GM23338 (cell line): ENCODE data around the gene SLX9. TPM values are rescaled to one million over a fixed set of nuclear protein-coding genes. Genes with fewer than 3 reads are reported as not detected.

ENCODE experiments used
- ATAC-seq: fragments of 200-7000 bp; cut with Tn5 transposase; 3 replicates; pipeline ENCODE4 v1.9.1; 2020
- DNase-seq: peaks from one replicate; pipeline ENCODE4 v3.0.0-alpha.2; 2015; ENCODE audit warnings: low spot score
- H2AFZ ChIP-seq: fragments of 200-600 bp; sonication (generic); 2 replicates; pipeline ENCODE4 v1.8.0; 2016; ENCODE audit warnings: antibody characterized with exemption, mild to moderate bottlenecking, moderate library complexity
- H3F3A ChIP-seq: fragments of 200-600 bp; sonication (generic); replicated peaks from 2 replicates; pipeline ENCODE4 v1.8.0; 2017; ENCODE audit warnings: antibody characterized with exemption, mixed run types, low read depth
- H3K27ac ChIP-seq: fragments of 200-600 bp; sonication (generic); 2 replicates; pipeline ENCODE4 v1.6.1; 2016; ENCODE audit warnings: low read depth
- H3K27me3 ChIP-seq: fragments of 200-600 bp; sonication (generic); 2 replicates; pipeline ENCODE4 v1.8.0; 2016; ENCODE audit warnings: mild to moderate bottlenecking, mixed run types, moderate library complexity; ENCODE audit not compliant: insufficient read depth
- H3K36me3 ChIP-seq: fragments of 200-600 bp; sonication (generic); 2 replicates; pipeline ENCODE4 v1.8.0; 2016; ENCODE audit warnings: mild to moderate bottlenecking; ENCODE audit not compliant: insufficient read depth
- H3K4me1 ChIP-seq: fragments of 200-600 bp; sonication (generic); 2 replicates; pipeline ENCODE4 v1.8.0; 2016; ENCODE audit warnings: mild to moderate bottlenecking, moderate library complexity; ENCODE audit not compliant: insufficient read depth
- H3K4me2 ChIP-seq: fragments of 200-600 bp; sonication (generic); 2 replicates; pipeline ENCODE4 v1.7.1; 2017; ENCODE audit warnings: mixed run types
- H3K4me3 ChIP-seq: fragments of 200-600 bp; sonication (generic); 2 replicates; pipeline ENCODE4 v1.6.1; 2016; ENCODE audit warnings: mixed run types
- H3K79me2 ChIP-seq: fragments of 200-600 bp; sonication (generic); replicated peaks from 2 replicates; pipeline ENCODE4 v1.8.0; 2017; ENCODE audit warnings: mild to moderate bottlenecking; ENCODE audit not compliant: insufficient read depth
- H3K9me2 ChIP-seq: fragments of 200-600 bp; sonication (generic); 2 replicates; pipeline ENCODE4 v1.8.0; 2017; ENCODE audit not compliant: insufficient read depth
- H4K20me1 ChIP-seq: fragments of 200-600 bp; sonication (generic); replicated peaks from 2 replicates; pipeline ENCODE4 v1.8.0; 2017; ENCODE audit warnings: mild to moderate bottlenecking; ENCODE audit not compliant: insufficient read depth
- H3K27ac Mint-ChIP-seq: 2 replicates; pipeline ENCODE4 v1.8.0; 2020; ENCODE audit warnings: inconsistent platforms, mild to moderate bottlenecking, moderate library complexity, mixed read lengths
- H3K27me3 Mint-ChIP-seq: 3 replicates; pipeline ENCODE4 v1.8.0; 2022; ENCODE audit warnings: low read depth, mild to moderate bottlenecking, moderate library complexity, mixed read lengths, inconsistent platforms; ENCODE audit not compliant: insufficient read depth, poor library complexity
- H3K36me3 Mint-ChIP-seq: 3 replicates; pipeline ENCODE4 v1.8.0; 2021; ENCODE audit warnings: low read depth, mild to moderate bottlenecking, inconsistent platforms, moderate library complexity, mixed read lengths
- H3K4me1 Mint-ChIP-seq: 3 replicates; pipeline ENCODE4 v1.8.0; 2020; ENCODE audit warnings: mild to moderate bottlenecking, inconsistent platforms, mixed read lengths
- H3K4me3 Mint-ChIP-seq: 3 replicates; pipeline ENCODE4 v1.8.0; 2021; ENCODE audit warnings: moderate library complexity, mild to moderate bottlenecking, inconsistent platforms, mixed read lengths
- H3K9me3 Mint-ChIP-seq: 3 replicates; pipeline ENCODE4 v1.8.0; 2020; ENCODE audit warnings: moderate library complexity, mild to moderate bottlenecking, inconsistent platforms, mixed read lengths
- CTCF ChIP-seq, 2 experiments: fragments of 200-600 bp in 1 of 2; sonication (generic) in 1 of 2; conservative IDR thresholded peaks; 2 replicates each; pipeline versions ENCODE4 v1.5.1 to v1.6.1; 2016 to 2017; ENCODE audit warnings: antibody characterized with exemption in 2 of 2, low read depth in 2 of 2, mild to moderate bottlenecking in 2 of 2, moderate library complexity in 1 of 2
- ETS1 ChIP-seq: IDR thresholded peaks from 2 replicates; pipeline ENCODE4 v1.6.1; 2016; ENCODE audit warnings: antibody characterized with exemption
- EZH2 ChIP-seq: fragments of 200-600 bp; sonication (generic); IDR thresholded peaks from one replicate; pipeline ENCODE4 v1.8.0; 2017; ENCODE audit warnings: antibody characterized with exemption, mild to moderate bottlenecking, low read depth; ENCODE audit not compliant: unreplicated experiment
- EZH2phosphoT487 ChIP-seq: fragments of 200-600 bp; sonication (generic); IDR thresholded peaks from one replicate; pipeline ENCODE4 v1.8.1; 2018; ENCODE audit warnings: antibody characterized with exemption; ENCODE audit not compliant: unreplicated experiment
- JUNB ChIP-seq: IDR thresholded peaks from one replicate; pipeline ENCODE4 v1.6.1; 2016; ENCODE audit warnings: antibody characterized with exemption; ENCODE audit not compliant: unreplicated experiment
- NANOG ChIP-seq: IDR thresholded peaks from 2 replicates; pipeline ENCODE4 v1.6.1; 2016; ENCODE audit warnings: antibody characterized with exemption, borderline replicate concordance
- REST ChIP-seq: IDR thresholded peaks from one replicate; pipeline ENCODE4 v1.6.1; 2018; ENCODE audit warnings: antibody characterized with exemption; ENCODE audit not compliant: unreplicated experiment
- ZNF114 ChIP-seq: fragments of 250-450 bp; sonication (Bioruptor Pico); IDR thresholded peaks from 2 replicates; pipeline ENCODE4 v1.5.0; 2020; ENCODE audit warnings: mild to moderate bottlenecking, moderate library complexity
- polyA plus RNA-seq: library from polyadenylated mRNA; unstranded; fragments of >200 nt; fragmentation: Nextera tagmentation; extraction: Ambion mirVana; gene quantifications from 2 replicates; pipeline ENCODE4 v1.2.1, GENCODE V29; 2016
- total RNA-seq: library from RNA; depleted of rRNA; stranded (reverse); fragments of >200 nt; shearing (Covaris generic); gene quantifications from 2 replicates; pipeline ENCODE4 v1.2.3, GENCODE V29; 2014
- TF ChIP-seq, protein P1 (sequence below): fragments of 250-450 bp; sonication (Bioruptor Pico); IDR thresholded peaks from 2 replicates; pipeline ENCODE4 v1.5.0; 2020; ENCODE audit warnings: mild to moderate bottlenecking, moderate library complexity

SLX9 gene
- total and polyA plus RNA-seq, 2 experiments from 2014 or later, result 41.5 to 46.9 TPM

GRCh38 chr21:44949779-44950198, 10.0 kb downstream of the SLX9 start:
- H3K27me3 ChIP-seq, result no peaks in the 10 kb centered on the region
- DNase-seq (peak; percentile 94), ATAC-seq (peak; percentile 96)
- H3K4me1 ChIP-seq, result no peaks in the 10 kb centered on the region
- no peak for TF ChIP-seq NANOG
- TF ChIP-seq EZH2phosphoT487, result no peak
- TF ChIP-seq CTCF (conservative IDR thresholded peaks at IDR 0.05; ENCODE audit: low read depth in 2 of 2), result peak; percentile 88 to 98
- H3K9me3 Mint-ChIP-seq, result no peaks in the 10 kb centered on the region
- H4K20me1 ChIP-seq, result peaks cover 31% of the 10 kb centered on the region
- H3K27ac Mint-ChIP-seq, result no peak overlapping the region; the same call in 1 of the 2 replicates
- H3K4me3 Mint-ChIP-seq, result no peak overlapping the region
- no peak overlapping the region for H3K4me2 ChIP-seq
- peaks cover 77% of the 10 kb centered on the region for H3K79me2 ChIP-seq
- H3K4me1 Mint-ChIP-seq, result peaks cover 4% of the 10 kb centered on the region
- H3K36me3 ChIP-seq, result no peaks in the 10 kb centered on the region; the same call in 1 of the 2 replicates
- H3K27ac ChIP-seq, result no peak overlapping the region
- peaks cover 32% of the 10 kb centered on the region for H3K36me3 Mint-ChIP-seq
- no peak overlapping the region for H2AFZ ChIP-seq
- H3K27me3 Mint-ChIP-seq, result peaks cover 12% of the 10 kb centered on the region
- no peaks in the 10 kb centered on the region for H3F3A ChIP-seq
- H3K9me2 ChIP-seq, result no peaks in the 10 kb centered on the region
- no peak overlapping the region for H3K4me3 ChIP-seq

- Mint-ChIP-seq H3K4me1 (peaks cover 4% of the 10 kb centered on the region), H3K27ac (no peak overlapping the region), H3K27me3 (peaks cover 14% of the 10 kb centered on the region), H3K36me3 (peaks cover 28% of the 10 kb centered on the region), H3K4me3 (no peak overlapping the region), H3K9me3 (no peaks in the 10 kb centered on the region)
- Histone ChIP-seq H3K36me3 (no peaks in the 10 kb centered on the region; the same call in 1 of the 2 replicates), H3K79me2 (peaks cover 77% of the 10 kb centered on the region), H3F3A (no peaks in the 10 kb centered on the region), H4K20me1 (peaks cover 28% of the 10 kb centered on the region), H3K4me1 (no peaks in the 10 kb centered on the region), H3K4me2 (no peak overlapping the region), H3K27ac (no peak overlapping the region), H3K9me2 (no peaks in the 10 kb centered on the region), H3K27me3 (no peaks in the 10 kb centered on the region), H2AFZ (no peak overlapping the region), H3K4me3 (no peak overlapping the region)
- no peak for ATAC-seq
- DNase-seq, result no peak
- TF ChIP-seq, protein P1, sequence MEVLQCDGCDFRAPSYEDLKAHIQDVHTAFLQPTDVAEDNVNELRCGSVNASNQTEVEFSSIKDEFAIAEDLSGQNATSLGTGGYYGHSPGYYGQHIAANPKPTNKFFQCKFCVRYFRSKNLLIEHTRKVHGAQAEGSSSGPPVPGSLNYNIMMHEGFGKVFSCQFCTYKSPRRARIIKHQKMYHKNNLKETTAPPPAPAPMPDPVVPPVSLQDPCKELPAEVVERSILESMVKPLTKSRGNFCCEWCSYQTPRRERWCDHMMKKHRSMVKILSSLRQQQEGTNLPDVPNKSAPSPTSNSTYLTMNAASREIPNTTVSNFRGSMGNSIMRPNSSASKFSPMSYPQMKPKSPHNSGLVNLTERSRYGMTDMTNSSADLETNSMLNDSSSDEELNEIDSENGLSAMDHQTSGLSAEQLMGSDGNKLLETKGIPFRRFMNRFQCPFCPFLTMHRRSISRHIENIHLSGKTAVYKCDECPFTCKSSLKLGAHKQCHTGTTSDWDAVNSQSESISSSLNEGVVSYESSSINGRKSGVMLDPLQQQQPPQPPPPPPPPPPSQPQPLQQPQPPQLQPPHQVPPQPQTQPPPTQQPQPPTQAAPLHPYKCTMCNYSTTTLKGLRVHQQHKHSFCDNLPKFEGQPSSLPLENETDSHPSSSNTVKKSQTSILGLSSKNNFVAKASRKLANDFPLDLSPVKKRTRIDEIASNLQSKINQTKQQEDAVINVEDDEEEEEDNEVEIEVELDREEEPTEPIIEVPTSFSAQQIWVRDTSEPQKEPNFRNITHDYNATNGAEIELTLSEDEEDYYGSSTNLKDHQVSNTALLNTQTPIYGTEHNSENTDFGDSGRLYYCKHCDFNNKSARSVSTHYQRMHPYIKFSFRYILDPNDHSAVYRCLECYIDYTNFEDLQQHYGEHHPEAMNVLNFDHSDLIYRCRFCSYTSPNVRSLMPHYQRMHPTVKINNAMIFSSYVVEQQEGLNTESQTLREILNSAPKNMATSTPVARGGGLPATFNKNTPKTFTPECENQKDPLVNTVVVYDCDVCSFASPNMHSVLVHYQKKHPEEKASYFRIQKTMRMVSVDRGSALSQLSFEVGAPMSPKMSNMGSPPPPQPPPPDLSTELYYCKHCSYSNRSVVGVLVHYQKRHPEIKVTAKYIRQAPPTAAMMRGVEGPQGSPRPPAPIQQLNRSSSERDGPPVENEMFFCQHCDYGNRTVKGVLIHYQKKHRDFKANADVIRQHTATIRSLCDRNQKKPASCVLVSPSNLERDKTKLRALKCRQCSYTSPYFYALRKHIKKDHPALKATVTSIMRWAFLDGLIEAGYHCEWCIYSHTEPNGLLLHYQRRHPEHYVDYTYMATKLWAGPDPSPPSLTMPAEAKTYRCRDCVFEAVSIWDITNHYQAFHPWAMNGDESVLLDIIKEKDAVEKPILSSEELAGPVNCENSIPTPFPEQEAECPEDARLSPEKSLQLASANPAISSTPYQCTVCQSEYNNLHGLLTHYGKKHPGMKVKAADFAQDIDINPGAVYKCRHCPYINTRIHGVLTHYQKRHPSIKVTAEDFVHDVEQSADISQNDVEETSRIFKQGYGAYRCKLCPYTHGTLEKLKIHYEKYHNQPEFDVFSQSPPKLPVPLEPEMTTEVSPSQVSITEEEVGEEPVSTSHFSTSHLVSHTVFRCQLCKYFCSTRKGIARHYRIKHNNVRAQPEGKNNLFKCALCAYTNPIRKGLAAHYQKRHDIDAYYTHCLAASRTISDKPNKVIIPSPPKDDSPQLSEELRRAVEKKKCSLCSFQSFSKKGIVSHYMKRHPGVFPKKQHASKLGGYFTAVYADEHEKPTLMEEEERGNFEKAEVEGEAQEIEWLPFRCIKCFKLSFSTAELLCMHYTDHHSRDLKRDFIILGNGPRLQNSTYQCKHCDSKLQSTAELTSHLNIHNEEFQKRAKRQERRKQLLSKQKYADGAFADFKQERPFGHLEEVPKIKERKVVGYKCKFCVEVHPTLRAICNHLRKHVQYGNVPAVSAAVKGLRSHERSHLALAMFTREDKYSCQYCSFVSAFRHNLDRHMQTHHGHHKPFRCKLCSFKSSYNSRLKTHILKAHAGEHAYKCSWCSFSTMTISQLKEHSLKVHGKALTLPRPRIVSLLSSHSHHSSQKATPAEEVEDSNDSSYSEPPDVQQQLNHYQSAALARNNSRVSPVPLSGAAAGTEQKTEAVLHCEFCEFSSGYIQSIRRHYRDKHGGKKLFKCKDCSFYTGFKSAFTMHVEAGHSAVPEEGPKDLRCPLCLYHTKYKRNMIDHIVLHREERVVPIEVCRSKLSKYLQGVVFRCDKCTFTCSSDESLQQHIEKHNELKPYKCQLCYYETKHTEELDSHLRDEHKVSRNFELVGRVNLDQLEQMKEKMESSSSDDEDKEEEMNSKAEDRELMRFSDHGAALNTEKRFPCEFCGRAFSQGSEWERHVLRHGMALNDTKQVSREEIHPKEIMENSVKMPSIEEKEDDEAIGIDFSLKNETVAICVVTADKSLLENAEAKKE (CRISPR knock-in tag), result no peak
- TF ChIP-seq NANOG, result no peak
- TF ChIP-seq JUNB, result no peak
- no peak for TF ChIP-seq REST
- no peak for TF ChIP-seq EZH2
- no peak for TF ChIP-seq ZNF114 (CRISPR knock-in tag)
- TF ChIP-seq EZH2phosphoT487, result no peak
- TF ChIP-seq ETS1, result no peak
Measured at GRCh38 chr21:44950351-44950750, 10.5 kb downstream of the SLX9 start.
